Testis (tissue), 2 donors: ENCODE measurements around the gene PSMG4.

Experiments used
- CTCF ChIP-seq, 3 experiments: fragments of 450-650 bp in 2 of 3; fragments of 200-600 bp in 1 of 3; sonication (generic) in 1 of 3; IDR thresholded peaks; one replicate each; pipeline ENCODE4 v1.5.1; 2016 to 2019; ENCODE audit warnings: antibody characterized with exemption in 3 of 3, mild to moderate bottlenecking in 2 of 3, moderate library complexity in 1 of 3
- POLR2A ChIP-seq: fragments of 450-650 bp; IDR thresholded peaks from one replicate; pipeline ENCODE4 v1.6.1; 2017; ENCODE audit warnings: antibody characterized with exemption, mild to moderate bottlenecking, moderate library complexity

- TF ChIP-seq CTCF (IDR thresholded peaks at IDR 0.05) (no peak), POLR2A (no peak)
Observed at GRCh38 chr6:3249821-3250220, 8.9 kb upstream of the PSMG4 start.
